Erythroblast (primary cell): ENCODE results near the gene IL1B.

Experiments used
- GATA1 ChIP-seq: IDR thresholded peaks from 2 replicates; pipeline ENCODE4 v1.6.1; 2011; ENCODE audit warnings: low read depth, mild to moderate bottlenecking, control low read depth, low read length, moderate library complexity
- POLR2A ChIP-seq: IDR thresholded peaks from 2 replicates; pipeline ENCODE4 v1.6.1; 2011; ENCODE audit warnings: mild to moderate bottlenecking, low read length

- TF ChIP-seq POLR2A: no peak
- no peak for TF ChIP-seq GATA1
Measured at GRCh38 chr2:112818094-112818902, 18.3 kb downstream of the IL1B start.
